ENCODE data around the gene CDK14. TPM values are rescaled to one million over a fixed set of nuclear protein-coding genes. Genes with fewer than 3 reads are reported as not detected.

Gene CDK14
- total and polyA plus RNA-seq, 4 donors = 60.9 to 126 (median 82.9) TPM

- peak in 3 of 6 donors; percentile 19 to 81 (median 55) for DNase-seq (ENCODE audit: low read depth in 4 of 6, low spot score in 6 of 6)
- peaks cover 4% of the 10 kb centered on the region for H3K4me1 ChIP-seq (ENCODE audit: control insufficient read depth, insufficient read depth, low read length)
- H3K36me3 ChIP-seq (ENCODE audit: control insufficient read depth, insufficient read depth, low read length) = no peaks in the 10 kb centered on the region
- H3K9me3 ChIP-seq (ENCODE audit: control insufficient read depth, insufficient read depth, low read length) = no peaks in the 10 kb centered on the region
- peak overlapping the region; percentile 25 for H3K27ac ChIP-seq (ENCODE audit: low read depth, low read length)
- no peaks in the 10 kb centered on the region for H3K27me3 ChIP-seq (ENCODE audit: control insufficient read depth, insufficient read depth, low read length)
- WGBS (ENCODE audit: insufficient coverage) = 14% methylated on average over 2 of the region's 11 CpGs
- H3K4me3 ChIP-seq (ENCODE audit: low read depth, low read length) = peak overlapping the region; percentile 86
These were observed 1.3 kb upstream of the CDK14 start for GRCh38 chr7:90594751-90595317.

GRCh38 chr7:90595342-90595800 lies 750 bp upstream of the CDK14 start:
- no peaks in the 10 kb centered on the region for H3K36me3 ChIP-seq (ENCODE audit: control insufficient read depth, insufficient read depth, low read length)
- no peaks in the 10 kb centered on the region for H3K27me3 ChIP-seq (ENCODE audit: control insufficient read depth, insufficient read depth, low read length)
- 5% methylated on average over 8 of the region's 10 CpGs for WGBS (ENCODE audit: insufficient coverage)
- H3K4me3 ChIP-seq (ENCODE audit: low read depth, low read length) = peak overlapping the region; percentile 86
- no peaks in the 10 kb centered on the region for H3K9me3 ChIP-seq (ENCODE audit: control insufficient read depth, insufficient read depth, low read length)
- peak in 1 of 6 donors; percentile 43 for DNase-seq (ENCODE audit: low read depth in 4 of 6, low spot score in 6 of 6)
- H3K27ac ChIP-seq (ENCODE audit: low read depth, low read length) = peak overlapping the region; percentile 81
- H3K4me1 ChIP-seq (ENCODE audit: control insufficient read depth, insufficient read depth, low read length) = peaks cover 4% of the 10 kb centered on the region

- peaks cover 4% of the 10 kb centered on the region for H3K4me1 ChIP-seq (ENCODE audit: control insufficient read depth, insufficient read depth, low read length)
- DNase-seq (ENCODE audit: low read depth in 4 of 6, low spot score in 6 of 6) = peak in 4 of 6 donors; percentile 33 to 76 (median 60)
These were observed 796 bp downstream of the CDK14 start for GRCh38 chr7:90596671-90597562.

GRCh38 chr7:90597563-90598253 lies 1.6 kb downstream of the CDK14 start:
- Histone ChIP-seq H3K4me1 (ENCODE audit: control insufficient read depth, insufficient read depth, low read length) (peaks cover 4% of the 10 kb centered on the region), H3K4me3 (ENCODE audit: low read depth, low read length) (peak overlapping the region; percentile 86), H3K36me3 (ENCODE audit: control insufficient read depth, insufficient read depth, low read length) (no peaks in the 10 kb centered on the region), H3K27me3 (ENCODE audit: control insufficient read depth, insufficient read depth, low read length) (no peaks in the 10 kb centered on the region), H3K27ac (ENCODE audit: low read depth, low read length) (peak overlapping the region; percentile 81), H3K9me3 (ENCODE audit: control insufficient read depth, insufficient read depth, low read length) (no peaks in the 10 kb centered on the region)
- WGBS (ENCODE audit: insufficient coverage) = 20% methylated on average over 1 of the region's 10 CpGs
- DNase-seq (ENCODE audit: low read depth in 4 of 6, low spot score in 6 of 6) = peak in 3 of 6 donors; percentile 6 to 46 (median 21)

More at GRCh38 chr7:90596671-90597562, 796 bp downstream of the CDK14 start:
- Histone ChIP-seq H3K36me3 (ENCODE audit: control insufficient read depth, insufficient read depth, low read length) (no peaks in the 10 kb centered on the region), H3K9me3 (ENCODE audit: control insufficient read depth, insufficient read depth, low read length) (no peaks in the 10 kb centered on the region), H3K27me3 (ENCODE audit: control insufficient read depth, insufficient read depth, low read length) (no peaks in the 10 kb centered on the region), H3K4me3 (ENCODE audit: low read depth, low read length) (peak overlapping the region; percentile 86), H3K27ac (ENCODE audit: low read depth, low read length) (peak overlapping the region; percentile 81)
- 0% methylated on average over 40 of the region's 47 CpGs for WGBS (ENCODE audit: insufficient coverage)

GRCh38 chr7:90599038-90599437 lies 2.9 kb downstream of the CDK14 start:
- Histone ChIP-seq H3K4me3 (ENCODE audit: low read depth, low read length) (no peak overlapping the region), H3K9me3 (ENCODE audit: control insufficient read depth, insufficient read depth, low read length) (no peaks in the 10 kb centered on the region), H3K4me1 (ENCODE audit: control insufficient read depth, insufficient read depth, low read length) (peaks cover 3% of the 10 kb centered on the region), H3K27me3 (ENCODE audit: control insufficient read depth, insufficient read depth, low read length) (no peaks in the 10 kb centered on the region), H3K36me3 (ENCODE audit: control insufficient read depth, insufficient read depth, low read length) (no peaks in the 10 kb centered on the region), H3K27ac (ENCODE audit: low read depth, low read length) (no peak overlapping the region)
- DNase-seq (ENCODE audit: low read depth in 4 of 6, low spot score in 6 of 6) = no peak
- no CpG with 5 or more reads among the region's 4 CpGs for WGBS (ENCODE audit: insufficient coverage)

GRCh38 chr7:90599892-90600555 lies 3.9 kb downstream of the CDK14 start:
- Histone ChIP-seq H3K9me3 (ENCODE audit: control insufficient read depth, insufficient read depth, low read length) (no peaks in the 10 kb centered on the region), H3K4me3 (ENCODE audit: low read depth, low read length) (no peak overlapping the region), H3K36me3 (ENCODE audit: control insufficient read depth, insufficient read depth, low read length) (no peaks in the 10 kb centered on the region), H3K27ac (ENCODE audit: low read depth, low read length) (no peak overlapping the region), H3K4me1 (ENCODE audit: control insufficient read depth, insufficient read depth, low read length) (peaks cover 2% of the 10 kb centered on the region), H3K27me3 (ENCODE audit: control insufficient read depth, insufficient read depth, low read length) (no peaks in the 10 kb centered on the region)
- no peak for DNase-seq (ENCODE audit: low read depth in 4 of 6, low spot score in 6 of 6)
- WGBS (ENCODE audit: insufficient coverage) = no CpG with 5 or more reads among the region's 4 CpGs

GRCh38 chr7:90602303-90602702 lies 6.2 kb downstream of the CDK14 start:
- no peak overlapping the region for H3K4me3 ChIP-seq (ENCODE audit: low read depth, low read length)
- no peaks in the 10 kb centered on the region for H3K9me3 ChIP-seq (ENCODE audit: control insufficient read depth, insufficient read depth, low read length)
- no peaks in the 10 kb centered on the region for H3K36me3 ChIP-seq (ENCODE audit: control insufficient read depth, insufficient read depth, low read length)
- no peak overlapping the region for H3K27ac ChIP-seq (ENCODE audit: low read depth, low read length)
- WGBS (ENCODE audit: insufficient coverage) = no CpG with 5 or more reads among the region's 1 CpG
- peaks cover 4% of the 10 kb centered on the region for H3K4me1 ChIP-seq (ENCODE audit: control insufficient read depth, insufficient read depth, low read length)
- no peak for DNase-seq (ENCODE audit: low read depth in 4 of 6, low spot score in 6 of 6)
- no peaks in the 10 kb centered on the region for H3K27me3 ChIP-seq (ENCODE audit: control insufficient read depth, insufficient read depth, low read length)

GRCh38 chr7:90603346-90603745 lies 7.2 kb downstream of the CDK14 start:
- DNase-seq (ENCODE audit: low read depth in 4 of 6, low spot score in 6 of 6) = no peak
- no peak overlapping the region for H3K27ac ChIP-seq (ENCODE audit: low read depth, low read length)
- H3K4me3 ChIP-seq (ENCODE audit: low read depth, low read length) = no peak overlapping the region
- peaks cover 4% of the 10 kb centered on the region for H3K4me1 ChIP-seq (ENCODE audit: control insufficient read depth, insufficient read depth, low read length)
- H3K27me3 ChIP-seq (ENCODE audit: control insufficient read depth, insufficient read depth, low read length) = no peaks in the 10 kb centered on the region
- WGBS (ENCODE audit: insufficient coverage) = no CpG with 5 or more reads among the region's 1 CpG
- H3K36me3 ChIP-seq (ENCODE audit: control insufficient read depth, insufficient read depth, low read length) = no peaks in the 10 kb centered on the region
- no peaks in the 10 kb centered on the region for H3K9me3 ChIP-seq (ENCODE audit: control insufficient read depth, insufficient read depth, low read length)

- WGBS (ENCODE audit: insufficient coverage) = 85% methylated on average over 2 of the region's 5 CpGs
- no peak for DNase-seq (ENCODE audit: low read depth in 4 of 6, low spot score in 6 of 6)
- Histone ChIP-seq H3K27me3 (ENCODE audit: control insufficient read depth, insufficient read depth, low read length) (no peaks in the 10 kb centered on the region), H3K9me3 (ENCODE audit: control insufficient read depth, insufficient read depth, low read length) (no peaks in the 10 kb centered on the region), H3K4me3 (ENCODE audit: low read depth, low read length) (no peak overlapping the region), H3K36me3 (ENCODE audit: control insufficient read depth, insufficient read depth, low read length) (no peaks in the 10 kb centered on the region), H3K27ac (ENCODE audit: low read depth, low read length) (no peak overlapping the region), H3K4me1 (ENCODE audit: control insufficient read depth, insufficient read depth, low read length) (peaks cover 4% of the 10 kb centered on the region)
These were observed 8.3 kb downstream of the CDK14 start for GRCh38 chr7:90604383-90604782.
